Measurements from ENCODE around the gene KCNAB3. TPM values are rescaled to one million over a fixed set of nuclear protein-coding genes. Genes with fewer than 3 reads are reported as not detected.

Gene KCNAB3
- total and polyA plus RNA-seq, 9 donors, result 2.4 to 9.5 (median 5.0) TPM

- H3K4me3 ChIP-seq (ENCODE audit: low read length), result no peak overlapping the region
- peaks cover 9% of the 10 kb centered on the region for H3K4me1 ChIP-seq (ENCODE audit: control insufficient read depth, insufficient read depth, low read length)
- peaks cover 73% of the 10 kb centered on the region for H3K36me3 ChIP-seq (ENCODE audit: control insufficient read depth, insufficient read depth, low read length)
- no peak overlapping the region for H3K27ac ChIP-seq (ENCODE audit: low read length)
- no peak for DNase-seq
- H3K9me3 ChIP-seq (replicated peaks; ENCODE audit: control insufficient read depth, low read depth, low read length), result no peaks in the 10 kb centered on the region
- no peaks in the 10 kb centered on the region for H3K27me3 ChIP-seq (ENCODE audit: control insufficient read depth, insufficient read depth, low read length)
- 90% methylated on average over 13 of the region's 13 CpGs for WGBS (ENCODE audit: insufficient coverage)
These were observed 13.6 kb upstream of the KCNAB3 start for GRCh38 chr17:7943291-7943690.

GRCh38 chr17:7940743-7941142 is 11.1 kb upstream of the KCNAB3 start:
- Histone ChIP-seq H3K36me3 (ENCODE audit: control insufficient read depth, insufficient read depth, low read length) (peaks cover 65% of the 10 kb centered on the region), H3K27ac (ENCODE audit: low read length) (no peak overlapping the region), H3K4me3 (ENCODE audit: low read length) (no peak overlapping the region), H3K27me3 (ENCODE audit: control insufficient read depth, insufficient read depth, low read length) (no peaks in the 10 kb centered on the region), H3K9me3 (replicated peaks; ENCODE audit: control insufficient read depth, low read depth, low read length) (no peaks in the 10 kb centered on the region), H3K4me1 (ENCODE audit: control insufficient read depth, insufficient read depth, low read length) (peaks cover 9% of the 10 kb centered on the region)
- WGBS (ENCODE audit: insufficient coverage), result 82% methylated on average over 5 of the region's 6 CpGs
- DNase-seq, result no peak

GRCh38 chr17:7940034-7940433 is 10.4 kb upstream of the KCNAB3 start:
- no peak for DNase-seq
- H3K9me3 ChIP-seq (replicated peaks; ENCODE audit: control insufficient read depth, low read depth, low read length), result no peaks in the 10 kb centered on the region
- H3K4me3 ChIP-seq (ENCODE audit: low read length), result no peak overlapping the region
- H3K27ac ChIP-seq (ENCODE audit: low read length), result no peak overlapping the region
- 86% methylated on average over 4 of the region's 4 CpGs for WGBS (ENCODE audit: insufficient coverage)
- peaks cover 9% of the 10 kb centered on the region for H3K4me1 ChIP-seq (ENCODE audit: control insufficient read depth, insufficient read depth, low read length)
- peaks cover 65% of the 10 kb centered on the region for H3K36me3 ChIP-seq (ENCODE audit: control insufficient read depth, insufficient read depth, low read length)
- no peaks in the 10 kb centered on the region for H3K27me3 ChIP-seq (ENCODE audit: control insufficient read depth, insufficient read depth, low read length)

GRCh38 chr17:7935859-7936258 is 6.2 kb upstream of the KCNAB3 start:
- H3K4me3 ChIP-seq (ENCODE audit: low read length), result no peak overlapping the region
- H3K36me3 ChIP-seq (ENCODE audit: control insufficient read depth, insufficient read depth, low read length), result peaks cover 45% of the 10 kb centered on the region
- DNase-seq, result no peak

GRCh38 chr17:7932949-7933348 is 3.3 kb upstream of the KCNAB3 start:
- peak overlapping the region; percentile 88 for H3K4me3 ChIP-seq (ENCODE audit: low read length)
- peaks cover 37% of the 10 kb centered on the region for H3K4me1 ChIP-seq (ENCODE audit: control insufficient read depth, insufficient read depth, low read length)
- peak overlapping the region; percentile 88 for H3K27ac ChIP-seq (ENCODE audit: low read length)
- H3K36me3 ChIP-seq (ENCODE audit: control insufficient read depth, insufficient read depth, low read length), result peaks cover 28% of the 10 kb centered on the region
- peak; percentile 54 for DNase-seq
- H3K27me3 ChIP-seq (ENCODE audit: control insufficient read depth, insufficient read depth, low read length), result peaks cover 8% of the 10 kb centered on the region
- H3K9me3 ChIP-seq (replicated peaks; ENCODE audit: control insufficient read depth, low read depth, low read length), result no peaks in the 10 kb centered on the region
- 7% methylated on average over 8 of the region's 16 CpGs for WGBS (ENCODE audit: insufficient coverage)

More at GRCh38 chr17:7935859-7936258, 6.2 kb upstream of the KCNAB3 start:
- Histone ChIP-seq H3K9me3 (replicated peaks; ENCODE audit: control insufficient read depth, low read depth, low read length) (no peaks in the 10 kb centered on the region), H3K27ac (ENCODE audit: low read length) (no peak overlapping the region), H3K27me3 (ENCODE audit: control insufficient read depth, insufficient read depth, low read length) (no peaks in the 10 kb centered on the region), H3K4me1 (ENCODE audit: control insufficient read depth, insufficient read depth, low read length) (peaks cover 23% of the 10 kb centered on the region)

GRCh38 chr17:7932483-7932891 is 2.8 kb upstream of the KCNAB3 start:
- H3K27ac ChIP-seq (ENCODE audit: low read length), result peak overlapping the region; percentile 88
- H3K9me3 ChIP-seq (replicated peaks; ENCODE audit: control insufficient read depth, low read depth, low read length), result no peaks in the 10 kb centered on the region
- peaks cover 28% of the 10 kb centered on the region for H3K36me3 ChIP-seq (ENCODE audit: control insufficient read depth, insufficient read depth, low read length)
- peak overlapping the region; percentile 88 for H3K4me3 ChIP-seq (ENCODE audit: low read length)
- peak; percentile 70 for DNase-seq
- peaks cover 37% of the 10 kb centered on the region for H3K4me1 ChIP-seq (ENCODE audit: control insufficient read depth, insufficient read depth, low read length)
- 0% methylated on average over 14 of the region's 17 CpGs for WGBS (ENCODE audit: insufficient coverage)
- peaks cover 8% of the 10 kb centered on the region for H3K27me3 ChIP-seq (ENCODE audit: control insufficient read depth, insufficient read depth, low read length)

- peaks cover 8% of the 10 kb centered on the region for H3K27me3 ChIP-seq (ENCODE audit: control insufficient read depth, insufficient read depth, low read length)
- peaks cover 37% of the 10 kb centered on the region for H3K4me1 ChIP-seq (ENCODE audit: control insufficient read depth, insufficient read depth, low read length)
- peaks cover 24% of the 10 kb centered on the region for H3K36me3 ChIP-seq (ENCODE audit: control insufficient read depth, insufficient read depth, low read length)
- peak within 1 kb of the TSS; percentile 88 for H3K4me3 ChIP-seq (ENCODE audit: low read length)
- peak within 1 kb of the TSS; percentile 88 for H3K27ac ChIP-seq (ENCODE audit: low read length)
- H3K9me3 ChIP-seq (replicated peaks; ENCODE audit: control insufficient read depth, low read depth, low read length), result no peaks in the 10 kb centered on the region
- under 1% methylated on average over 53 of the region's 55 CpGs for WGBS (ENCODE audit: insufficient coverage)
- DNase-seq, result peak; percentile 100
These were observed 2.2 kb upstream of the KCNAB3 start, which contains the start of the genes CNTROB and TRAPPC1 for GRCh38 chr17:7931709-7932482. Gene CNTROB, plus strand, starts transcription at chr17:7932206. Its CDS starts 874 bp downstream, at chr17:7933080. Gene TRAPPC1, minus strand, starts transcription at chr17:7931946. Its CDS starts 117 bp downstream, at chr17:7931829.

GRCh38 chr17:7930841-7931631 is 1.4 kb upstream of the KCNAB3 start:
- Histone ChIP-seq H3K27me3 (ENCODE audit: control insufficient read depth, insufficient read depth, low read length) (peaks cover 8% of the 10 kb centered on the region), H3K27ac (ENCODE audit: low read length) (peak overlapping the region; percentile 57)
- 26% methylated on average over 10 of the region's 20 CpGs for WGBS (ENCODE audit: insufficient coverage)

GRCh38 chr17:7927596-7927995 is 2.1 kb downstream of the KCNAB3 start:
- no peak overlapping the region for H3K4me3 ChIP-seq (ENCODE audit: low read length)
- no peaks in the 10 kb centered on the region for H3K9me3 ChIP-seq (replicated peaks; ENCODE audit: control insufficient read depth, low read depth, low read length)
- peaks cover 31% of the 10 kb centered on the region for H3K4me1 ChIP-seq (ENCODE audit: control insufficient read depth, insufficient read depth, low read length)
- H3K27ac ChIP-seq (ENCODE audit: low read length), result no peak overlapping the region
- peaks cover 8% of the 10 kb centered on the region for H3K27me3 ChIP-seq (ENCODE audit: control insufficient read depth, insufficient read depth, low read length)
- H3K36me3 ChIP-seq (ENCODE audit: control insufficient read depth, insufficient read depth, low read length), result no peaks in the 10 kb centered on the region
- no peak for DNase-seq
- WGBS (ENCODE audit: insufficient coverage), result 80% methylated on average over 3 of the region's 3 CpGs

More at GRCh38 chr17:7930841-7931631, 1.4 kb upstream of the KCNAB3 start:
- H3K4me3 ChIP-seq (ENCODE audit: low read length), result peak overlapping the region; percentile 88
- H3K9me3 ChIP-seq (replicated peaks; ENCODE audit: control insufficient read depth, low read depth, low read length), result no peaks in the 10 kb centered on the region
- H3K4me1 ChIP-seq (ENCODE audit: control insufficient read depth, insufficient read depth, low read length), result peaks cover 37% of the 10 kb centered on the region
- no peak for DNase-seq
- H3K36me3 ChIP-seq (ENCODE audit: control insufficient read depth, insufficient read depth, low read length), result peaks cover 16% of the 10 kb centered on the region
